Peyer's patch (tissue), 4 donors: ENCODE results near the gene TPM1. TPM values are rescaled to one million over a fixed set of nuclear protein-coding genes. Genes with fewer than 3 reads are reported as not detected.

Source experiments
- DNase-seq, 3 donors: peaks; one replicate each; pipeline ENCODE4 v3.0.0-alpha.2; 2017 to 2019
- H3K27ac ChIP-seq, 4 donors: fragments of 200-600 bp; sonication (generic); one replicate each; pipeline ENCODE4 v1.5.1; 2016 to 2019
- H3K27me3 ChIP-seq, 2 donors: fragments of 200-600 bp; sonication (generic); one replicate each; pipeline ENCODE4 v1.5.1; 2019
- H3K36me3 ChIP-seq, 3 donors: fragments of 200-600 bp; sonication (generic); one replicate each; pipeline ENCODE4 v1.5.1; 2016 to 2019
- H3K4me1 ChIP-seq, 4 donors: fragments of 200-600 bp; sonication (generic); one replicate each; pipeline ENCODE4 v1.5.1; 2016 to 2019
- H3K4me3 ChIP-seq, 4 donors: fragments of 200-600 bp; sonication (generic); 1 replicate in 3 of 4; 2 replicates in 1 of 4; pipeline ENCODE4 v1.5.1; 2016 to 2019; ENCODE audit warnings: mild to moderate bottlenecking in 1 of 4
- H3K9me3 ChIP-seq, 4 donors: fragments of 200-600 bp; sonication (generic); one replicate each; pipeline ENCODE4 v1.5.1; 2016 to 2019; ENCODE audit warnings: mild to moderate bottlenecking in 1 of 4
- POLR2A ChIP-seq, 2 donors: fragments of 450-650 bp; IDR thresholded peaks; one replicate each; pipeline ENCODE4 v1.5.1; 2017; ENCODE audit warnings: antibody characterized with exemption in 2 of 2, mild to moderate bottlenecking in 2 of 2, moderate library complexity in 2 of 2
- total RNA-seq, 4 donors: library from RNA; depleted of rRNA; stranded (reverse); fragments of >200 nt; gene quantifications; one replicate each; pipeline ENCODE4 v1.1.0, GENCODE V29; 2016
- TF ChIP-seq, protein P1 (sequence below), 6 experiments: fragments of 450-650 bp in 4 of 6; fragments of 200-600 bp in 2 of 6; sonication (generic) in 1 of 6; IDR thresholded peaks; one replicate each; pipeline ENCODE4 v1.5.1; 2017 to 2019; ENCODE audit warnings: antibody characterized with exemption in 6 of 6, mild to moderate bottlenecking in 3 of 6, moderate library complexity in 1 of 6

The TPM1 gene
- total RNA-seq, 4 donors from 2014 or later = 555 to 997 (median 617) TPM

DNA sequence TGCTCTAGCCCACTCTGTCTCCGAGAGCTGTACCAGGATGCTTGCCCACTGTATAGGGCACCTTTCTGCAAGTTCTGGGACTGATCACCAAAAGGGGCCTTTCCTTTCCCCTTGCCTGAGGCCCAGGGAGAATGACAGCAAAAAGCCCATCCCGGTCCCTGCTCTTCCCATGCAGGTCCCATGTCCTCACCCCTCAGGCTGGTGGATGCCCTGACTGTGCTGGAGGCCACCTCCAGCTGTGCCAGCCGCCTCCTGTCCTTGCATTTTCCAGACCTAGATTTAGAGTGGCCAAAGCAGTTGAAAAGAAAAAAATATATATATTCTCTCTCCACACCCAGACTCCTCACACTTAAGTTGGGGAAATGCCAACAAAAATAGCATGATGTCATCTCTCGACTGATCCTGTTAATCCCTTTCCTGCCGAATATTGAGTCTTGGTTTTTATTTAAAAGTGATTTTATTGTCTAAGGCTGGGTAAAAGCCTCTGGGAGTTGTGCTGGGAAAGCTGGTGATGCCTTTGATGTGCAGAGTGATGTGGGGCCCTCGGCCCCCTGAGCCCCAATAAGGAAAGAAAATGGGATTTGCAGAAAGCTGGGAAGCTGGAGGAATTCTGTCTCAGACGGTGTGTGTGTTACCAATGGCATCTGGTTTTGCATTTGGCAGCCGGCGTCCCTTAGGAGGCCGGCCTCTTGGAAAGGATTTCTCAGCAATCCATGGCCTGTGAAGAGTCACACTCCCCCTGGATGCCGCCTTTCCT lies 29.3 kb upstream of the TPM1 start:
- H3K4me3 ChIP-seq = no peak overlapping the region

DNA sequence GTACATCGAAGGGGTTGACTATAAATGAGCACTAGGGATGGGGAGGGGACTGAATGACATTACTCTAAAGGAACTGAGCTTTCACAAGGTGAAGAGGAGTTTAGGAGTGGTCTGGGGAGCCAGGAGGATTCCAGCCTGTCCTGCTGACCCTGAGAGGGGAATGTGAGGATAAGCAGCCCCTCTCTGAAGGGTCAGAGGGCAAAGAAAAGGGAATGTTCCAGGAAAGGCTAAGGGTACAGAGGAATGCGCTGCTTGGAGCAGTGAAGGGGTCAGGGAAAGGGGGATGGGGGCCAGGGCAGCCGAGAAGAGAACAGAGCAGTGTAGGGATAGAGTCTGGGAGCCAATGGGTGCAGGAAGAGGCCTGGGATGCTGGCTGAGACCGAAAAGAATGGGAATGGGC lies 28.0 kb upstream of the TPM1 start:
- TF ChIP-seq, protein P1, sequence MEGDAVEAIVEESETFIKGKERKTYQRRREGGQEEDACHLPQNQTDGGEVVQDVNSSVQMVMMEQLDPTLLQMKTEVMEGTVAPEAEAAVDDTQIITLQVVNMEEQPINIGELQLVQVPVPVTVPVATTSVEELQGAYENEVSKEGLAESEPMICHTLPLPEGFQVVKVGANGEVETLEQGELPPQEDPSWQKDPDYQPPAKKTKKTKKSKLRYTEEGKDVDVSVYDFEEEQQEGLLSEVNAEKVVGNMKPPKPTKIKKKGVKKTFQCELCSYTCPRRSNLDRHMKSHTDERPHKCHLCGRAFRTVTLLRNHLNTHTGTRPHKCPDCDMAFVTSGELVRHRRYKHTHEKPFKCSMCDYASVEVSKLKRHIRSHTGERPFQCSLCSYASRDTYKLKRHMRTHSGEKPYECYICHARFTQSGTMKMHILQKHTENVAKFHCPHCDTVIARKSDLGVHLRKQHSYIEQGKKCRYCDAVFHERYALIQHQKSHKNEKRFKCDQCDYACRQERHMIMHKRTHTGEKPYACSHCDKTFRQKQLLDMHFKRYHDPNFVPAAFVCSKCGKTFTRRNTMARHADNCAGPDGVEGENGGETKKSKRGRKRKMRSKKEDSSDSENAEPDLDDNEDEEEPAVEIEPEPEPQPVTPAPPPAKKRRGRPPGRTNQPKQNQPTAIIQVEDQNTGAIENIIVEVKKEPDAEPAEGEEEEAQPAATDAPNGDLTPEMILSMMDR (IDR thresholded peaks at IDR 0.05) = no peak
- TF ChIP-seq POLR2A (IDR thresholded peaks at IDR 0.05) = no peak
- Histone ChIP-seq H3K36me3 (no peaks in the 10 kb centered on the region), H3K4me1 (no peaks in the 10 kb centered on the region), H3K4me3 (no peak overlapping the region), H3K27ac (no peak overlapping the region), H3K9me3 (no peaks in the 10 kb centered on the region), H3K27me3 (no peaks in the 10 kb centered on the region)
- no peak for DNase-seq

More for the DNA sequence above, 29.3 kb upstream of the TPM1 start:
- no peaks in the 10 kb centered on the region for H3K9me3 ChIP-seq
- H3K27me3 ChIP-seq = no peaks in the 10 kb centered on the region
- no peaks in the 10 kb centered on the region for H3K4me1 ChIP-seq
- no peak for DNase-seq
- no peak overlapping the region for H3K27ac ChIP-seq
- TF ChIP-seq, protein P1 (IDR thresholded peaks at IDR 0.05) = no peak
- no peak for TF ChIP-seq POLR2A (IDR thresholded peaks at IDR 0.05)
- H3K36me3 ChIP-seq = no peaks in the 10 kb centered on the region

DNA sequence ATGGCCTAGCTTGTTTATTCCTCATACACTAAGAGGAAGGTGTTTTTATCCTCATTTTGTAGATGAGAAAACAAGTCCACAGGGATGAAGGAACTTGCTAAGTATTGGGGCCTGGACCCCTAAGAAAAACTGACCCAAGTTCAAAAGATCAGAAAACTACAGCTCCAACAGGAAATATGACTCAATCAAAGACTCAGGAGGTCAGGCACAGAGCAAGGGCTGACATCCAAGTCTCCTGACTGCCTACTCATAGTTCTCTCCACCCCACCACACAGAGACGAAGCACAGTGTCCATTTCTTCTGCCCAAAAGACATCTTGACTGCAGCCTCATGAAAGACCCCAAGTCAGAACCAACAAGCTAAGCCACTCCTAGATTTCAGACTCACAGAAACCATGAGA lies 26.9 kb upstream of the TPM1 start:
- TF ChIP-seq, protein P1 (IDR thresholded peaks at IDR 0.05) = no peak
- H3K36me3 ChIP-seq = no peaks in the 10 kb centered on the region
- no peaks in the 10 kb centered on the region for H3K27me3 ChIP-seq
- H3K4me1 ChIP-seq = no peaks in the 10 kb centered on the region
- H3K9me3 ChIP-seq = no peaks in the 10 kb centered on the region
- peak in 1 of 3 donors; percentile 51 for DNase-seq
- peak overlapping the region in 2 of 4 donors; percentile 33 to 45 for H3K27ac ChIP-seq
- no peak overlapping the region for H3K4me3 ChIP-seq

DNA sequence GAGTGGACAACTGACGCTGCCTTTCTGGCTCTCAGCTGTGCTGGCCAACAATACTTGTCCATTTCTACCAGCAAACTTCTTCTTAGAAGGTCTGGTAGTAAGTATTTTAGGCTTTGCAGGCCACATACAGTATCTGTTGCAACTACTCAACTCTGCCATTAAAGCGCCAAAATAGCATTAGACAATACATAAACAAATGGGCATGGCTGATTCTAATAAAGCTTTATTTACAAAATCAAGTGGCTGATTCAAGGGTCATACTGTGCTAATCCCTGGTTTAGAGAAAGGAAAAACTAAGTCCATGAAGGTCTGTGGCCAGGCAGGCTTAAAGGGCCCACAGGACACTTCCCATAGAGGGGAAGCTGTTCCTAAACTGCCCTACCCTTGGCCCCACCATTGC lies 26.3 kb upstream of the TPM1 start:
- H3K4me3 ChIP-seq = no peak overlapping the region
- TF ChIP-seq POLR2A (IDR thresholded peaks at IDR 0.05) = no peak
- TF ChIP-seq, protein P1 (IDR thresholded peaks at IDR 0.05) = no peak
- H3K27me3 ChIP-seq = no peaks in the 10 kb centered on the region
- no peaks in the 10 kb centered on the region for H3K9me3 ChIP-seq
- H3K27ac ChIP-seq = peak overlapping the region in 2 of 4 donors; percentile 33 to 45
- H3K4me1 ChIP-seq = no peaks in the 10 kb centered on the region
- no peaks in the 10 kb centered on the region for H3K36me3 ChIP-seq
- no peak for DNase-seq

DNA sequence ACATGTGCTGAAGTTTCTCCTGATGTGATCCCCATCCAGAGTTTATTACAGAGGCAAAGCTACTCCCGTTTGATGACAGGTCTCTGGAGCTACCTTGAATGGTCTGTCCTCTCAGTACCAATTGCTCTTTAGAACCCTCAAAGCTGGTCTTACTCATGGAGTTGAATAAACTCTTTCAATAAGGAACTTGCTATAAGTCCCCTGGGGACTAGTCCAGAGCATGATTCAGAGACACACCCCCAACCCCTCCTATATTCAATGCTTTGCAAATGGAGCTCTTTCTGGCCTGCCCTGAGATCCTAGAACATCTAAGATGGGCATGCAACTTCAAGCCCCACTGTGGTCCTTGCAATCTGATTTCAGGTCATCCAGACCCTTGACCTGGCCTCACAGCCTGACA lies 23.9 kb upstream of the TPM1 start:
- H3K4me3 ChIP-seq = no peak overlapping the region
- no peak for TF ChIP-seq POLR2A (IDR thresholded peaks at IDR 0.05)
- TF ChIP-seq, protein P1 (IDR thresholded peaks at IDR 0.05) = no peak
- H3K27ac ChIP-seq = no peak overlapping the region
- H3K27me3 ChIP-seq = no peaks in the 10 kb centered on the region
- H3K9me3 ChIP-seq = no peaks in the 10 kb centered on the region
- no peaks in the 10 kb centered on the region for H3K4me1 ChIP-seq
- DNase-seq = no peak
- no peaks in the 10 kb centered on the region for H3K36me3 ChIP-seq
